Calu3 (cell line): Measurements from ENCODE around the gene STX2. TPM values are rescaled to one million over a fixed set of nuclear protein-coding genes. Genes with fewer than 3 reads are reported as not detected.

Source experiments
- BruUV-seq: library from RNA; stranded (reverse); fragments of 400-500 nt; replicated peaks from 2 replicates; lab custom pipeline; 2021; lab: Mats Ljungman, UMichigan
- CTCF ChIA-PET: fragments of 300-600 bp; sonication (Branson Sonifier 250); formaldehyde crosslinking; loops from one replicate; lab custom pipeline; 2022; ENCODE audit warnings: antibody characterized with exemption; lab: Charles Lee
- DNase-seq: peaks from one replicate; pipeline ENCODE4 v3.0.0; 2022
- H3K27ac Mint-ChIP-seq: one replicate; pipeline ENCODE4 v1.8.0; 2022; ENCODE audit warnings: mixed read lengths; ENCODE audit not compliant: unreplicated experiment
- H3K27me3 Mint-ChIP-seq: one replicate; pipeline ENCODE4 v1.8.0; 2022; ENCODE audit warnings: mixed read lengths; ENCODE audit not compliant: unreplicated experiment
- H3K36me3 Mint-ChIP-seq: one replicate; pipeline ENCODE4 v1.8.0; 2022; ENCODE audit warnings: mild to moderate bottlenecking, moderate library complexity, mixed read lengths; ENCODE audit not compliant: insufficient read depth, unreplicated experiment
- H3K4me1 Mint-ChIP-seq: one replicate; pipeline ENCODE4 v1.8.0; 2022; ENCODE audit warnings: mild to moderate bottlenecking, low read depth, mixed read lengths; ENCODE audit not compliant: unreplicated experiment
- H3K4me3 Mint-ChIP-seq: one replicate; pipeline ENCODE4 v1.8.0; 2022; ENCODE audit warnings: mild to moderate bottlenecking, low read depth, moderate library complexity, mixed read lengths; ENCODE audit not compliant: unreplicated experiment
- H3K9me3 Mint-ChIP-seq: one replicate; pipeline ENCODE4 v1.8.0; 2022; ENCODE audit warnings: low read depth, mixed read lengths; ENCODE audit not compliant: unreplicated experiment
- intact Hi-C: fragments of 100-400 bp; cut with micrococcal nuclease; formaldehyde crosslinking; loops from one replicate; pipeline ENCODE4 v1.10.0; 2022; ENCODE audit not compliant: unreplicated experiment
- total RNA-seq: library from RNA; stranded (reverse); gene quantifications from 2 replicates; pipeline ENCODE4 v1.2.3, GENCODE V29; 2022
- TF ChIP-seq, protein P1 (sequence below): fragments of 200-600 bp; IDR thresholded peaks from one replicate; pipeline ENCODE4 v1.8.0; 2022; ENCODE audit warnings: antibody characterized with exemption; ENCODE audit not compliant: unreplicated experiment

The STX2 gene
- total RNA-seq, 1 experiment from 2014 or later: 26.7 TPM

- no peak overlapping the region for H3K27ac Mint-ChIP-seq
- no peaks in the 10 kb centered on the region for H3K36me3 Mint-ChIP-seq
- DNase-seq: no peak
- TF ChIP-seq, protein P1, sequence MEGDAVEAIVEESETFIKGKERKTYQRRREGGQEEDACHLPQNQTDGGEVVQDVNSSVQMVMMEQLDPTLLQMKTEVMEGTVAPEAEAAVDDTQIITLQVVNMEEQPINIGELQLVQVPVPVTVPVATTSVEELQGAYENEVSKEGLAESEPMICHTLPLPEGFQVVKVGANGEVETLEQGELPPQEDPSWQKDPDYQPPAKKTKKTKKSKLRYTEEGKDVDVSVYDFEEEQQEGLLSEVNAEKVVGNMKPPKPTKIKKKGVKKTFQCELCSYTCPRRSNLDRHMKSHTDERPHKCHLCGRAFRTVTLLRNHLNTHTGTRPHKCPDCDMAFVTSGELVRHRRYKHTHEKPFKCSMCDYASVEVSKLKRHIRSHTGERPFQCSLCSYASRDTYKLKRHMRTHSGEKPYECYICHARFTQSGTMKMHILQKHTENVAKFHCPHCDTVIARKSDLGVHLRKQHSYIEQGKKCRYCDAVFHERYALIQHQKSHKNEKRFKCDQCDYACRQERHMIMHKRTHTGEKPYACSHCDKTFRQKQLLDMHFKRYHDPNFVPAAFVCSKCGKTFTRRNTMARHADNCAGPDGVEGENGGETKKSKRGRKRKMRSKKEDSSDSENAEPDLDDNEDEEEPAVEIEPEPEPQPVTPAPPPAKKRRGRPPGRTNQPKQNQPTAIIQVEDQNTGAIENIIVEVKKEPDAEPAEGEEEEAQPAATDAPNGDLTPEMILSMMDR: no peak
- no peaks in the 10 kb centered on the region for H3K9me3 Mint-ChIP-seq
- intact Hi-C loops: no loop called here
- CTCF ChIA-PET: no interaction called here
- H3K27me3 Mint-ChIP-seq: peaks cover 13% of the 10 kb centered on the region
- H3K4me1 Mint-ChIP-seq: no peaks in the 10 kb centered on the region
- BruUV-seq: no TSS peak
- no peak overlapping the region for H3K4me3 Mint-ChIP-seq
Measured at GRCh38 chr12:130765186-130765659, 73.8 kb downstream of the STX2 start.

DNA sequence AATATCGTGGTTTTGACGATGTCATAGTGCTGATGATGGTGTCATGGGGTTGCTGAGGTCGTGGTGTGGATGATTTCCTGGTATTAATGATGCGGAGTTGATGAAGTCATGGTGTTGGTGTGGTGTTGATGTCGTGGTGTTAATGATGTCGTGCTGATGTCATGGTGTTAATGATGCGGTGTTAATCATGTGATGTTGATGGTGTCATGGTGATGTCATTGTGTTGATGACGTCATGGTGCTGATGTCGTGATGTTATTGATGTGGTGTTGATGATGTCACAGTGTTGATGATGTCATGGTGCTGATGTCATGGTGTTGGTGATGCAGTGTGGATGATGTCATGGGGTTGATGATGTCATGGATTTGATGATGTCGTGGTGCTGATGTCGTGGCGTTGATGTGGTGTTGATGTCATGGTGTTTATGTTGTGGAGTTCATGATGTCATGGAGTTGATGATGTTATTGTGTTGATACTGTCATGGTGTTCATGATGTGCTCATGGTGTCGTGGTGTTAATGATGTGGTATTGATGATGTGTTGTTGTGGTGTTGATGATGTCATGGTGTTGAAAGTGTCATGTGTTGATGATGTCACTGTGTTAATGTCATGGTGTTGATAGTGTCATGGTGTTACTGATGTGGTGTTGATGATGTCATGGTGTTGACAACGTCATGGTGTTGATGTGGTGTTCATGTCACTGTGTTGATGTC lies 74.4 kb downstream of the STX2 start:
- H3K27me3 Mint-ChIP-seq: peaks cover 13% of the 10 kb centered on the region
- CTCF ChIA-PET: no interaction called here
- no TSS peak for BruUV-seq
- no peaks in the 10 kb centered on the region for H3K4me1 Mint-ChIP-seq
- H3K27ac Mint-ChIP-seq: no peak overlapping the region
- TF ChIP-seq, protein P1: no peak
- intact Hi-C loops: no loop called here
- peak; percentile 21 for DNase-seq
- H3K4me3 Mint-ChIP-seq: no peak overlapping the region
- H3K36me3 Mint-ChIP-seq: no peaks in the 10 kb centered on the region
- no peaks in the 10 kb centered on the region for H3K9me3 Mint-ChIP-seq

DNA sequence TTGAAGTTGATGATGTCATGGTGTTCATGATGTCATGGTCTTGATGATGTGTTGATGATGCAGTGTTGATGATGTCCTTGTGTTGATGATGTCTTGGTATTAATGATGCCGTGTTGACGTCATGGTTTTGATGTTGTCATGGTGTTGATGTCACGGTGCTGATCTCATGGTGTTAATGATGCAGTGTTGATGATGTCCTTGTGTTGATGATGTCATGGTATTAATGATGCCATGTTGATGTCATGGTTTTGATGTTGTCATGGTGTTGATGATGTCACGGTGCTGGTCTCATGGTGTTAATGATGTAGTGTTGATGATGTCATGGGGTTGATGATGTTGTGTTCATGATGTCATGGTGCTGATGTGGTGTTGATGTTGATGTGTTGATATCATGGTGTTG lies 75.0 kb downstream of the STX2 start:
- Mint-ChIP-seq H3K36me3 (no peaks in the 10 kb centered on the region), H3K4me1 (no peaks in the 10 kb centered on the region), H3K27ac (no peak overlapping the region), H3K27me3 (peaks cover 13% of the 10 kb centered on the region), H3K9me3 (no peaks in the 10 kb centered on the region), H3K4me3 (no peak overlapping the region)
- CTCF ChIA-PET: no interaction called here
- intact Hi-C loops: no loop called here
- TF ChIP-seq, protein P1: no peak
- no TSS peak for BruUV-seq
- DNase-seq: no peak

- H3K27ac Mint-ChIP-seq: no peak overlapping the region
- no peak overlapping the region for H3K4me3 Mint-ChIP-seq
- TF ChIP-seq, protein P1: no peak
- H3K27me3 Mint-ChIP-seq: peaks cover 13% of the 10 kb centered on the region
- no peaks in the 10 kb centered on the region for H3K36me3 Mint-ChIP-seq
- intact Hi-C loops: no loop called here
- H3K4me1 Mint-ChIP-seq: no peaks in the 10 kb centered on the region
- H3K9me3 Mint-ChIP-seq: no peaks in the 10 kb centered on the region
- no peak for DNase-seq
- BruUV-seq: no TSS peak
- CTCF ChIA-PET: no interaction called here
Measured at GRCh38 chr12:130762319-130762675, 76.8 kb downstream of the STX2 start.
